ENCODE results near the gene RGS10.

The RGS10 gene

DNA sequence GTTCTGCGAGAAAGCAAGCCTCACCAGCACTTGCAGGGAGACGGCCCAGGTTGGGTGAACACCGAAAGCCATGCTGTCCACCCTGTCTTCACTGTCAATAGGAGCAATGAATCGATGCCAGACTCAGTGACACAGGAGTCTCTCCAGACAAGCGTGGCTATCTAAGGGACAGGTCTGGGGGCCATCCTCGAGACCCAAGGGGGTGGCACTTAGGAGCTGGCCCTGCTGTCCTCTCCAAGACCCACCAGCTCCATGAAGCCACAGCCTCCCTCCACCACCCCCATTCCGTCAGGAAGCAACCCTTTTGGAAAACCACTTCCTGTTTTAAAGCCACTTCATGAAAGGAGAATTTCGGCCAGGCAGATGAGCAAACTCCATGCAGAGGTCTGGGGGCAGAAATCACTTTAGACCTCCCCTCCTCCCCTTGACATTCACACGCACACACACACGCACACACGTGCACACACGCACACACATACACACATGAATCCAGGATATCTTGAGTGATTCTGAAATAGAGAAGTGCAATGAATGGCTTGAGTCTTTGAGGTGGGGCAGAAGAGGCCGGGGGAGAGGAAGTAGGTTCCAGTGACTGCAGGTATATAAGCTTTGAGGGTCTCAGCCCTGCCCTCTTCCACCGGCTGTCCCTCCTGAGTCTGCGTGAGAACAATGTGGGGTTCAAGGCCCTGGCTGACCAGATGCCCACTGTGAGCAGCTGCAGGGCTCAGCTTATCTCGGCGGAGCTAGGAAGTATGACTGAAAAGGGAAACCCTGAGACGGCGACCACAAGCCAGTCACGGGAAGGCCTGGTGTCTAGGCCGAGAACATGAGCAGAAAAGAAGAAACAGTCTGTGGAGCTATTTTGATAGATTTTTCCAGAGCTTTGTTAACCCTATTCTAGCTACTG lies 25.0 kb downstream of the RGS10 start:
- H3K4me3 ChIP-seq (ENCODE audit: low read depth, low read length), result no peak overlapping the region
- no peaks in the 10 kb centered on the region for H3K9me3 ChIP-seq (ENCODE audit: control insufficient read depth, insufficient read depth, low read length)
- H3K4me1 ChIP-seq (ENCODE audit: control insufficient read depth, insufficient read depth, low read length), result peaks cover 7% of the 10 kb centered on the region; the same call in 1 of the 2 replicates
- H3K36me3 ChIP-seq (ENCODE audit: control insufficient read depth, insufficient read depth, low read length), result no peaks in the 10 kb centered on the region
- no peaks in the 10 kb centered on the region for H3K27me3 ChIP-seq (ENCODE audit: control insufficient read depth, insufficient read depth, low read length)
- H3K9ac ChIP-seq (ENCODE audit: low read depth, low read length), result no peak overlapping the region
- H3K27ac ChIP-seq (ENCODE audit: low read depth, low read length), result no peak overlapping the region

GRCh38 chr10:119516381-119517234 lies 25.9 kb downstream of the RGS10 start:
- Histone ChIP-seq H3K4me3 (ENCODE audit: low read depth, low read length) (no peak overlapping the region), H3K9me3 (ENCODE audit: control insufficient read depth, insufficient read depth, low read length) (no peaks in the 10 kb centered on the region), H3K4me1 (ENCODE audit: control insufficient read depth, insufficient read depth, low read length) (peaks cover 7% of the 10 kb centered on the region; the same call in 1 of the 2 replicates), H3K27ac (ENCODE audit: low read depth, low read length) (no peak overlapping the region), H3K27me3 (ENCODE audit: control insufficient read depth, insufficient read depth, low read length) (no peaks in the 10 kb centered on the region), H3K36me3 (ENCODE audit: control insufficient read depth, insufficient read depth, low read length) (no peaks in the 10 kb centered on the region), H3K9ac (ENCODE audit: low read depth, low read length) (no peak overlapping the region)

- Histone ChIP-seq H3K4me1 (ENCODE audit: control insufficient read depth, insufficient read depth, low read length) (peaks cover 7% of the 10 kb centered on the region; the same call in 1 of the 2 replicates), H3K27ac (ENCODE audit: low read depth, low read length) (no peak overlapping the region), H3K27me3 (ENCODE audit: control insufficient read depth, insufficient read depth, low read length) (no peaks in the 10 kb centered on the region), H3K36me3 (ENCODE audit: control insufficient read depth, insufficient read depth, low read length) (no peaks in the 10 kb centered on the region), H3K9me3 (ENCODE audit: control insufficient read depth, insufficient read depth, low read length) (no peaks in the 10 kb centered on the region), H3K9ac (ENCODE audit: low read depth, low read length) (no peak overlapping the region), H3K4me3 (ENCODE audit: low read depth, low read length) (no peak overlapping the region)
Observed at GRCh38 chr10:119515511-119516045, 26.9 kb downstream of the RGS10 start.

DNA sequence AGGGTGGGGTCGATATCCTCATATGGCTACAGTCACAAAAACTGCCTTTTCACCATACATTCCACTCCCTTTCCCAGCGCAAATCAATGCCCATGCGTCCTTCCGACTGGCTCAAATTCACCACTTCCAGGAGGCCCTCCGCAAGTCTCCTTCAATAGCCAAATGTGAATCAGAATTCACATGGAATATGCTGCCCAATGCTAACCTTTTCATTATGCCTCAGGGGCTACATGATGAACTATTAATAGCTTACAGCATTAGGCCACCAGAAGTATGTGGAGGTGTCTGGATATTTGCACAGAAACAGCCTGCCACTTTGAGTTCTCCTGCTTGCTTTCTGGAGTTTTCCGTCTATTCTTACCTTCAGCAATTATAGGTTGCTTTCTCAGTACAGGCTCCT lies 27.7 kb downstream of the RGS10 start:
- Histone ChIP-seq H3K27ac (ENCODE audit: low read depth, low read length) (no peak overlapping the region), H3K4me3 (ENCODE audit: low read depth, low read length) (no peak overlapping the region), H3K4me1 (ENCODE audit: control insufficient read depth, insufficient read depth, low read length) (peaks cover 7% of the 10 kb centered on the region; the same call in 1 of the 2 replicates), H3K27me3 (ENCODE audit: control insufficient read depth, insufficient read depth, low read length) (no peaks in the 10 kb centered on the region), H3K9me3 (ENCODE audit: control insufficient read depth, insufficient read depth, low read length) (no peaks in the 10 kb centered on the region), H3K36me3 (ENCODE audit: control insufficient read depth, insufficient read depth, low read length) (no peaks in the 10 kb centered on the region), H3K9ac (ENCODE audit: low read depth, low read length) (no peak overlapping the region)

DNA sequence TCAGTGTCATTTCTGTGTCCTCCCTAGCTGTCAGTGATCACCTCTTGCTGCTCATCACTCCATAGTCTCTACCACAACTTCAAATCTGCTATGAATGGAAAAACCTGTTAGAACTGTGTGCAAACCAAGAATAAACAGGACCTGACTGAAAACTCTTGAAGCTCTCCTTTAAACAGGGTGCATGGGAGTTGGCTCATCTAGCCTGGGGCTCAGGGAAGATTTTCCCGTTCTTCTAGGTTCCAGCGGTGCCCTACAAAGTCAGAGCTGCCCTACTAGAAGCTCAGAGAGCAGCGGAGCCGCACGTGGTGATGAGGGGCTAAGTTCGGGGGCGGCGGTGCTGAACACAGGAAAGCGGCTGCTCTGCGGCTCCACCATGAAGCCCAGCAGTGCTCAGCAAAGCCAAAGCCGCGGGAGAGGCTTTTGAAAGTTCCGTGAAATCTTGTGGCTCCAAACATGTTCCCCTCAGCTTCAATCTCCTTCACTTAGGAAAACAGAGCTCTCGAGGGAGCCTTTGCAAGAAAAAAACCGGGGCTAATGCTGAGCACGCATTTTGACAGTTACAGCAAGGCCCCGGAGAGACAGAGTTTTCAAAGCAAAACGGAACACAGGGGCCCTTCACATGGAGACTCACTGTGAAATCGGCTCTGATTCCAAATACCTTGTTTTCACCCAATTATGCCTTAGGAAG lies 30.5 kb downstream of the RGS10 start:
- no peak overlapping the region for H3K9ac ChIP-seq (ENCODE audit: low read depth, low read length)
- no peak overlapping the region for H3K4me3 ChIP-seq (ENCODE audit: low read depth, low read length)
- no peaks in the 10 kb centered on the region for H3K27me3 ChIP-seq (ENCODE audit: control insufficient read depth, insufficient read depth, low read length)
- peaks cover 7% of the 10 kb centered on the region; the same call in 1 of the 2 replicates for H3K4me1 ChIP-seq (ENCODE audit: control insufficient read depth, insufficient read depth, low read length)
- H3K36me3 ChIP-seq (ENCODE audit: control insufficient read depth, insufficient read depth, low read length), result no peaks in the 10 kb centered on the region
- H3K27ac ChIP-seq (ENCODE audit: low read depth, low read length), result no peak overlapping the region
- H3K9me3 ChIP-seq (ENCODE audit: control insufficient read depth, insufficient read depth, low read length), result no peaks in the 10 kb centered on the region

GRCh38 chr10:119509909-119510451 lies 32.5 kb downstream of the RGS10 start:
- H3K4me1 ChIP-seq (ENCODE audit: control insufficient read depth, insufficient read depth, low read length), result no peaks in the 10 kb centered on the region
- H3K27ac ChIP-seq (ENCODE audit: low read depth, low read length), result no peak overlapping the region
- no peak overlapping the region for H3K9ac ChIP-seq (ENCODE audit: low read depth, low read length)
- H3K27me3 ChIP-seq (ENCODE audit: control insufficient read depth, insufficient read depth, low read length), result no peaks in the 10 kb centered on the region
- no peaks in the 10 kb centered on the region for H3K9me3 ChIP-seq (ENCODE audit: control insufficient read depth, insufficient read depth, low read length)
- no peaks in the 10 kb centered on the region for H3K36me3 ChIP-seq (ENCODE audit: control insufficient read depth, insufficient read depth, low read length)
- no peak overlapping the region for H3K4me3 ChIP-seq (ENCODE audit: low read depth, low read length)

DNA sequence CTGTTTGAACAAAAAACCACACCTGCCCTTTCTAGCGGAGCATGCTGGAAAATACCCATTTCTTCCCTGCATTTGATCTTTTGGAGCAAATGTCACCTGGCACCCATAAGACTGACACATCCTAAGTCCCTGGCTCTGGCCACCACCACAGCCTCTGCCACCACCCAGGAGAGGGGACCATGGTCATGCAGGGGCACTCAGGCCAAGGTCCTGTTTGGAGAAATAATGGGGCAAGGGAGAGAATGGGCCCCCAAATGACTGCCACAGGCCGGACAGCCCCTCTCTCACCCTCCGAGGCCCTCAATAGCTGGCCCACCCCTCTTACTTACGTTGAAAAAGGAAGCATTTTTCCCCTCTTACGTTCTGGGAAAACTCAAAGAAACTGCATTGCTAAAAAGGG lies 35.4 kb downstream of the RGS10 start:
- Histone ChIP-seq H3K4me1 (ENCODE audit: control insufficient read depth, insufficient read depth, low read length) (no peaks in the 10 kb centered on the region), H3K9me3 (ENCODE audit: control insufficient read depth, insufficient read depth, low read length) (no peaks in the 10 kb centered on the region), H3K4me3 (ENCODE audit: low read depth, low read length) (no peak overlapping the region), H3K27me3 (ENCODE audit: control insufficient read depth, insufficient read depth, low read length) (no peaks in the 10 kb centered on the region), H3K9ac (ENCODE audit: low read depth, low read length) (no peak overlapping the region), H3K36me3 (ENCODE audit: control insufficient read depth, insufficient read depth, low read length) (no peaks in the 10 kb centered on the region), H3K27ac (ENCODE audit: low read depth, low read length) (no peak overlapping the region)

DNA sequence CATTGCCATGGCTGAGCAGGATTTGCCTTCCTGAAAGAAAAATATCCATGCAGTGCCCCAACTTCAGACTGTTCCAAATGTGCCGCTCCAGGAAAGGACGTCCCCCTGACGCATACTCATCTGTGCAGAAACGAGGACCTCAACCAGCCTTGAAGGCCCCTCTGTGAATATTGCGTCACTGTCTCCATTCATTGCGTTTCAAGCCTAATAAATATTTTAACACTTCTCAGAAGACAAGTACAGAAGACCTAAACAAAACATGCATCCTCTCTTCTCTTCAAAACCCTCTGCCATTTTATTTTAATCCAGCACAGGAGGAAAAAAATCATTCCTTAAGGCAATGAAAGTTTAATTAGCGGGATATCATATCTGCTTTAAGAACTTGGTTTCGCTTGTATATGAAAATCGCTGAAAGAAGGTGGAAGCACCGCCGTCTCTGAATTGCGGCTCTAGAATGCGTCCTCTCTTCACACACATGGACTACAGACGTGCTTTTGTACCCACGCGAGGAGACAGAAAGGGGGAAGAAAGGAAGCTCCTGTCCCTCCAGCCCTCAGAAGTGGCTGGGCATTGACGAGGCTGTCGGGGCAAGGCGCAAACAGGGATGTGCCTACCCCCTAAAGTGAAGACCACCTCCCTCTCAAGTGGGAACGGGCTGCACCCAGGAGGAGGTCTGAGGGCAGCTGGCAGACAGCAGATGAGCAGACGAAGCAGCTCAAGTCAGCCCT lies 36.8 kb downstream of the RGS10 start:
- no peak overlapping the region for H3K9ac ChIP-seq (ENCODE audit: low read depth, low read length)
- H3K4me1 ChIP-seq (ENCODE audit: control insufficient read depth, insufficient read depth, low read length), result no peaks in the 10 kb centered on the region
- no peaks in the 10 kb centered on the region for H3K27me3 ChIP-seq (ENCODE audit: control insufficient read depth, insufficient read depth, low read length)
- H3K9me3 ChIP-seq (ENCODE audit: control insufficient read depth, insufficient read depth, low read length), result no peaks in the 10 kb centered on the region
- no peak overlapping the region for H3K4me3 ChIP-seq (ENCODE audit: low read depth, low read length)
- H3K36me3 ChIP-seq (ENCODE audit: control insufficient read depth, insufficient read depth, low read length), result no peaks in the 10 kb centered on the region
- H3K27ac ChIP-seq (ENCODE audit: low read depth, low read length), result no peak overlapping the region

DNA sequence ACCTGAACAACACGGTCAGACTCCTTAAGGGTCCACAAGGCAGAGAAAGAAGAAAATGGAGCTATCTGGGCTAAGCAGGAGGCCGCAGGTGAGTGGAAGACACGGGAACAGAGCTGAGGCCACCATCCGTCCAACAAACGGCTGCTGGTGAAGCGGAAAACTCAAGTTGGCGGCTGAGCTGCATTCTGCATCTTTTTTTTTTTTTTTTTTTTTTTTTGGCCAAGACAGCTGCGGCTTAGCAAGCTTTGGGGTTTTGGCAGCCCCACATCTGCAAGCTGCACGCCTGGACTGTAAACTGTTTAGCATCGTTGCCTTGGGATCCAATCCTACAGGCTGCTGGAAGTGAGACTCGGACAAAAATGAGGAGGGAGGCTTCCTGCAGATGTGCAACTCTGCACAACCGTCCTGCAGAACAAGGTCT lies 37.4 kb downstream of the RGS10 start:
- no peaks in the 10 kb centered on the region for H3K9me3 ChIP-seq (ENCODE audit: control insufficient read depth, insufficient read depth, low read length)
- no peaks in the 10 kb centered on the region for H3K27me3 ChIP-seq (ENCODE audit: control insufficient read depth, insufficient read depth, low read length)
- H3K4me3 ChIP-seq (ENCODE audit: low read depth, low read length), result no peak overlapping the region
- H3K27ac ChIP-seq (ENCODE audit: low read depth, low read length), result no peak overlapping the region
- no peak overlapping the region for H3K9ac ChIP-seq (ENCODE audit: low read depth, low read length)
- no peaks in the 10 kb centered on the region for H3K36me3 ChIP-seq (ENCODE audit: control insufficient read depth, insufficient read depth, low read length)
- H3K4me1 ChIP-seq (ENCODE audit: control insufficient read depth, insufficient read depth, low read length), result no peaks in the 10 kb centered on the region

- H3K27ac ChIP-seq (ENCODE audit: low read depth, low read length), result no peak overlapping the region
- no peaks in the 10 kb centered on the region for H3K9me3 ChIP-seq (ENCODE audit: control insufficient read depth, insufficient read depth, low read length)
- no peaks in the 10 kb centered on the region for H3K27me3 ChIP-seq (ENCODE audit: control insufficient read depth, insufficient read depth, low read length)
Observed at GRCh38 chr10:119504651-119505050, 37.9 kb downstream of the RGS10 start.

More at GRCh38 chr10:119504651-119505050, 37.9 kb downstream of the RGS10 start:
- Histone ChIP-seq H3K9ac (ENCODE audit: low read depth, low read length) (no peak overlapping the region), H3K4me3 (ENCODE audit: low read depth, low read length) (no peak overlapping the region), H3K4me1 (ENCODE audit: control insufficient read depth, insufficient read depth, low read length) (no peaks in the 10 kb centered on the region), H3K36me3 (ENCODE audit: control insufficient read depth, insufficient read depth, low read length) (no peaks in the 10 kb centered on the region)
